Measurements from ENCODE around the gene ZBTB24. TPM values are rescaled to one million over a fixed set of nuclear protein-coding genes. Genes with fewer than 3 reads are reported as not detected.

The ZBTB24 gene
- total RNA-seq, 4 donors from 2014 or later, result 3.0 to 7.8 (median 5.7) TPM

DNA sequence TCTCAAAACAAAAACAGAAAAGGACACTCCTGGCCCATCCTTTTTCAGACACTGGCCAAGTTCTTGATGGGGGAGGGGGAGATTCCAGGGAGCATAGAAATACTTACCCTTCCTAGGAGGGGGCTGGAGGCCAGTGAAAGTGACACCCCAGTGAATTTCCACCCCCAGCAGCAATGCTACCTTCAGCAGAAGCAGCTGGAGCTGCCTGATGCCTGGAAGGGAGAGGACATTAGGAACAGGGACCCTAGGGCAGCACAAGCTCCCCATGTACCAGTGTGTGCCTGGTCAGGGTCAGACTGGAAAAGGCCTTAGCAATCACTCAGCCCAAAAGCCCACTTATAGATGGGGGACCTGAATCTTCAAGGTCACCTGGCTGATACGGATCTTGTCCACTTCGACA, 29.9 kb downstream of the ZBTB24 start:
- intact Hi-C loops (cut with DNase I; ENCODE audit: low total_unique reads), result no loop called here
- H3K4me1 ChIP-seq, result peaks cover 14 to 37% (median 31%) of the 10 kb centered on the region in 4 donors
- in situ Hi-C loops (cut with MboI; ENCODE audit: low pct_ligation_motif_present in 1 of 4, low pct_unique_long_range_greater_than_20kb in 1 of 4, low sequenced_read_pairs in 3 of 4), result loop anchor here in 2 of 4 donors (10.0 kb wide), 1 partner anchor 68 kb away; the partner anchor contains the start of gene CD164 (in 2 of the 2)
- no peaks in the 10 kb centered on the region for H3K27me3 ChIP-seq
- DNase-seq, result no peak
- no peaks in the 10 kb centered on the region for H3K9me3 ChIP-seq
- no peaks in the 10 kb centered on the region for H3K36me3 ChIP-seq
- H3K27ac ChIP-seq, result no peak overlapping the region
- TF ChIP-seq, protein P1, sequence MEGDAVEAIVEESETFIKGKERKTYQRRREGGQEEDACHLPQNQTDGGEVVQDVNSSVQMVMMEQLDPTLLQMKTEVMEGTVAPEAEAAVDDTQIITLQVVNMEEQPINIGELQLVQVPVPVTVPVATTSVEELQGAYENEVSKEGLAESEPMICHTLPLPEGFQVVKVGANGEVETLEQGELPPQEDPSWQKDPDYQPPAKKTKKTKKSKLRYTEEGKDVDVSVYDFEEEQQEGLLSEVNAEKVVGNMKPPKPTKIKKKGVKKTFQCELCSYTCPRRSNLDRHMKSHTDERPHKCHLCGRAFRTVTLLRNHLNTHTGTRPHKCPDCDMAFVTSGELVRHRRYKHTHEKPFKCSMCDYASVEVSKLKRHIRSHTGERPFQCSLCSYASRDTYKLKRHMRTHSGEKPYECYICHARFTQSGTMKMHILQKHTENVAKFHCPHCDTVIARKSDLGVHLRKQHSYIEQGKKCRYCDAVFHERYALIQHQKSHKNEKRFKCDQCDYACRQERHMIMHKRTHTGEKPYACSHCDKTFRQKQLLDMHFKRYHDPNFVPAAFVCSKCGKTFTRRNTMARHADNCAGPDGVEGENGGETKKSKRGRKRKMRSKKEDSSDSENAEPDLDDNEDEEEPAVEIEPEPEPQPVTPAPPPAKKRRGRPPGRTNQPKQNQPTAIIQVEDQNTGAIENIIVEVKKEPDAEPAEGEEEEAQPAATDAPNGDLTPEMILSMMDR (IDR thresholded peaks at IDR 0.05), result no peak
- TF ChIP-seq POLR2AphosphoS5 (IDR thresholded peaks at IDR 0.05) (no peak), POLR2A (IDR thresholded peaks at IDR 0.05) (no peak), EP300 (IDR thresholded peaks at IDR 0.05; ENCODE audit: low read depth) (no peak)
- H3K4me3 ChIP-seq, result no peak overlapping the region
- 94% methylated on average over 2 of the region's 2 CpGs; no CpG with 5 or more reads in 1 of the 2 donors for WGBS, 2 donors (ENCODE audit: low coverage in 1 of 2)

- Histone ChIP-seq H3K27me3 (no peaks in the 10 kb centered on the region), H3K4me3 (no peak overlapping the region), H3K27ac (no peak overlapping the region), H3K9me3 (no peaks in the 10 kb centered on the region), H3K4me1 (peaks cover 14 to 32% (median 25%) of the 10 kb centered on the region in 4 donors), H3K36me3 (no peaks in the 10 kb centered on the region)
- TF ChIP-seq POLR2AphosphoS5 (IDR thresholded peaks at IDR 0.05), result no peak
- TF ChIP-seq POLR2A (IDR thresholded peaks at IDR 0.05), result no peak
- TF ChIP-seq EP300 (IDR thresholded peaks at IDR 0.05; ENCODE audit: low read depth), result no peak
- TF ChIP-seq, protein P1 (IDR thresholded peaks at IDR 0.05), result no peak
- in situ Hi-C loops (cut with MboI; ENCODE audit: low pct_ligation_motif_present in 1 of 4, low pct_unique_long_range_greater_than_20kb in 1 of 4, low sequenced_read_pairs in 3 of 4), result loop anchor here in 2 of 4 donors (10.0 kb wide), 1 partner anchor 67 kb away; the partner anchor contains the start of gene CD164 (in 2 of the 2)
- intact Hi-C loops (cut with DNase I; ENCODE audit: low total_unique reads), result no loop called here
- WGBS, 2 donors (ENCODE audit: low coverage in 1 of 2), result 89 to 96% methylated on average over 8 to 9 of the region's 9 CpGs
- no peak for DNase-seq
Measured at GRCh38 chr6:109452181-109452580, 30.8 kb downstream of the ZBTB24 start.

- WGBS, 2 donors (ENCODE audit: low coverage in 1 of 2), result 98% methylated on average over 7 of the region's 7 CpGs; no CpG with 5 or more reads in 1 of the 2 donors
- no peak overlapping the region for H3K27ac ChIP-seq
- intact Hi-C loops (cut with DNase I; ENCODE audit: low total_unique reads), result no loop called here
- TF ChIP-seq, protein P1 (IDR thresholded peaks at IDR 0.05), result no peak
- TF ChIP-seq POLR2AphosphoS5 (IDR thresholded peaks at IDR 0.05) (no peak), EP300 (IDR thresholded peaks at IDR 0.05; ENCODE audit: low read depth) (no peak), POLR2A (IDR thresholded peaks at IDR 0.05) (no peak)
- no peak overlapping the region for H3K4me3 ChIP-seq
- in situ Hi-C loops (cut with MboI; ENCODE audit: low pct_ligation_motif_present in 1 of 4, low pct_unique_long_range_greater_than_20kb in 1 of 4, low sequenced_read_pairs in 3 of 4), result loop anchor here in 2 of 4 donors (10.0 kb wide), 1 partner anchor 67 kb away; the partner anchor contains the start of gene CD164 (in 2 of the 2)
- peaks cover 8 to 24% (median 18%) of the 10 kb centered on the region in 4 donors for H3K4me1 ChIP-seq
- no peak for DNase-seq
- no peaks in the 10 kb centered on the region for H3K27me3 ChIP-seq
- H3K9me3 ChIP-seq, result no peaks in the 10 kb centered on the region
- H3K36me3 ChIP-seq, result no peaks in the 10 kb centered on the region
Measured at GRCh38 chr6:109451376-109451775, 31.6 kb downstream of the ZBTB24 start.

- Histone ChIP-seq H3K36me3 (no peaks in the 10 kb centered on the region), H3K9me3 (no peaks in the 10 kb centered on the region), H3K4me3 (no peak overlapping the region), H3K4me1 (peaks cover 8 to 20% (median 16%) of the 10 kb centered on the region in 4 donors), H3K27me3 (no peaks in the 10 kb centered on the region), H3K27ac (no peak overlapping the region)
- DNase-seq, result no peak
- TF ChIP-seq POLR2AphosphoS5 (IDR thresholded peaks at IDR 0.05) (no peak), EP300 (IDR thresholded peaks at IDR 0.05; ENCODE audit: low read depth) (no peak), POLR2A (IDR thresholded peaks at IDR 0.05) (no peak)
- TF ChIP-seq, protein P1 (IDR thresholded peaks at IDR 0.05), result no peak
- intact Hi-C loops (cut with DNase I; ENCODE audit: low total_unique reads), result no loop called here
- 75% methylated on average over 3 of the region's 3 CpGs; no CpG with 5 or more reads in 1 of the 2 donors for WGBS, 2 donors (ENCODE audit: low coverage in 1 of 2)
- in situ Hi-C loops (cut with MboI; ENCODE audit: low pct_ligation_motif_present in 1 of 4, low pct_unique_long_range_greater_than_20kb in 1 of 4, low sequenced_read_pairs in 3 of 4), result loop anchor here in 2 of 4 donors (10.0 kb wide), 1 partner anchor 66 kb away; the partner anchor contains the start of gene CD164 (in 2 of the 2)
Measured at GRCh38 chr6:109450801-109451200, 32.2 kb downstream of the ZBTB24 start.

All from transverse colon (tissue), 4 donors.